ENCODE data around the gene CHAMP1.

GRCh38 chr13:114296902-114297301 is 17.4 kb upstream of the CHAMP1 start:
- TF ChIP-seq EZH2phosphoT487 (IDR thresholded peaks at IDR 0.05), result no peak
- TF ChIP-seq CTCF (IDR thresholded peaks at IDR 0.05), result no peak
- TF ChIP-seq EZH2 (IDR thresholded peaks at IDR 0.05), result no peak
